ENCODE results near the gene EID3. TPM values are rescaled to one million over a fixed set of nuclear protein-coding genes. Genes with fewer than 3 reads are reported as not detected.

EID3 gene
- polyA plus RNA-seq, 1 donor = 1.4 TPM

- DNase-seq (ENCODE audit: low read depth) = no peak
Measured at GRCh38 chr12:104337030-104337558, 33.6 kb downstream of the EID3 start.

- no peak for DNase-seq (ENCODE audit: low read depth)
Measured at GRCh38 chr12:104339663-104340062, 36.1 kb downstream of the EID3 start.

GRCh38 chr12:104340177-104340576, 36.6 kb downstream of the EID3 start:
- DNase-seq (ENCODE audit: low read depth) = no peak

- no peak for DNase-seq (ENCODE audit: low read depth)
Measured at GRCh38 chr12:104340925-104341611, 37.5 kb downstream of the EID3 start.

DNA sequence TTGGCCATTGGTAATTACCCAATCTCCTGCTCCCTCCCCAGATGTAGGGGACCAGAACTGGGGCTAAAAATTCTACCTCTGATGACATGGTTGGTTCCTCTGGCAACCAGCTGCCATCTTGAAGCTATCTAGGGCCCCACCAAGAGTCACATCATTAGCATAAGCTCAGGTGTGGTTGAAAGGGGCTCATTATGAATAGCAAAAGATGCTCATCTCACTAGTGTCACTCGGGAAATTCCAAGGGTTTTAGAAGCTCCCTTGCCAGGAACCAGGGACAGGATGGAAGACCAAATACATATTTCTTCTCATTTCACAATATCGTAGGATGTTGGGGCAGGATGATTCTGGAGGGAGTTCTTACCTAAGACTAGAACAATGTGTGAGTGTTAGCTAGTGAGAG, 38.6 kb downstream of the EID3 start:
- DNase-seq (ENCODE audit: low read depth) = no peak

- no peak for DNase-seq (ENCODE audit: low read depth)
Measured at GRCh38 chr12:104342635-104343249, 39.2 kb downstream of the EID3 start.

GRCh38 chr12:104344682-104345081, 41.1 kb downstream of the EID3 start:
- DNase-seq (ENCODE audit: low read depth) = no peak

- DNase-seq (ENCODE audit: low read depth) = no peak
Measured at GRCh38 chr12:104345234-104346066, 41.9 kb downstream of the EID3 start.

GRCh38 chr12:104347374-104348075, 44.0 kb downstream of the EID3 start:
- DNase-seq (ENCODE audit: low read depth) = no peak

DNA sequence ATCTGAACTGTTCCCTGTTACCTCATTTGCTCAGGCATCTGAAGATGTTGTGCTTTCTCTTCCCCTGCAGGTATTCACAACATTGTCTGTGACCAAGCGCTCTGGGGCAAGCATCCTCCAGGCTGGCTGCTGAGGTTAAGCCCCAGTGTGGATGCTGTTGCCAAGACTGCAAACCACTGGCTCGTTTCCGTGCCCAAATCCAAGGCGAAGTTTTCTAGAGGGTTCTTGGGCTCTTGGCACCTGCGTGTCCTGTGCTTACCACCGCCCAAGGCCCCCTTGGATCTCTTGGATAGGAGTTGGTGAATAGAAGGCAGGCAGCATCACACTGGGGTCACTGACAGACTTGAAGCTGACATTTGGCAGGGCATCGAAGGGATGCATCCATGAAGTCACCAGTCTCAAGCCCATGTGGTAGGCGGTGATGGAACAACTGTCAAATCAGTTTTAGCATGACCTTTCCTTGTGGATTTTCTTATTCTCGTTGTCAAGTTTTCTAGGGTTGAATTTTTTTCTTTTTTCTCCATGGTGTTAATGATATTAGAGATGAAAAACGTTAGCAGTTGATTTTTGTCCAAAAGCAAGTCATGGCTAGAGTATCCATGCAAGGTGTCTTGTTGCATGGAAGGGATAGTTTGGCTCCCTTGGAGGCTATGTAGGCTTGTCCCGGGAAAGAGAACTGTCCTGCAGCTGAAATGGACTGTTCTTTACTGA, 44.9 kb downstream of the EID3 start:
- no peak for DNase-seq (ENCODE audit: low read depth)

DNA sequence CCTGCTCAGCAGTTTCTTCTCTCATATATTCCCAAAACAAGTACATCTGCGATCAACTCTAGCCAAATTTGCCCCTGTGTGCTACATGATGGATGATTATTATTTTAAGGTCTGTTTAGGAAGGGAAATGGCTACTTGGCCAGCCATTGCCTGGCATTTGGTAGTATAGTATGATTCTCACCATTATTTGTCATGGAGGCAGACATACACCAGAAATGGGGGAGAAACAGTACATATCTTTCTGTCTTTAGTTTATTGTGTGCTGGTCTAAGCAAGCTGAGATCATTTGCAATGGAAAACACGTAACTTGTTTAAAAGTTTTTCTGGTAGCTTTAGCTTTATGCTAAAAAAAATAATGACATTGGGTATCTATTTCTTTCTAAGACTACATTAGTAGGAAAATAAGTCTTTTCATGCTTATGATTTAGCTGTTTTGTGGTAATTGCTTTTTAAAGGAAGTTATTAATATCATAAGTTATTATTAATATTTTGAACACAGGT, 45.5 kb downstream of the EID3 start:
- no peak for DNase-seq (ENCODE audit: low read depth)

DNA sequence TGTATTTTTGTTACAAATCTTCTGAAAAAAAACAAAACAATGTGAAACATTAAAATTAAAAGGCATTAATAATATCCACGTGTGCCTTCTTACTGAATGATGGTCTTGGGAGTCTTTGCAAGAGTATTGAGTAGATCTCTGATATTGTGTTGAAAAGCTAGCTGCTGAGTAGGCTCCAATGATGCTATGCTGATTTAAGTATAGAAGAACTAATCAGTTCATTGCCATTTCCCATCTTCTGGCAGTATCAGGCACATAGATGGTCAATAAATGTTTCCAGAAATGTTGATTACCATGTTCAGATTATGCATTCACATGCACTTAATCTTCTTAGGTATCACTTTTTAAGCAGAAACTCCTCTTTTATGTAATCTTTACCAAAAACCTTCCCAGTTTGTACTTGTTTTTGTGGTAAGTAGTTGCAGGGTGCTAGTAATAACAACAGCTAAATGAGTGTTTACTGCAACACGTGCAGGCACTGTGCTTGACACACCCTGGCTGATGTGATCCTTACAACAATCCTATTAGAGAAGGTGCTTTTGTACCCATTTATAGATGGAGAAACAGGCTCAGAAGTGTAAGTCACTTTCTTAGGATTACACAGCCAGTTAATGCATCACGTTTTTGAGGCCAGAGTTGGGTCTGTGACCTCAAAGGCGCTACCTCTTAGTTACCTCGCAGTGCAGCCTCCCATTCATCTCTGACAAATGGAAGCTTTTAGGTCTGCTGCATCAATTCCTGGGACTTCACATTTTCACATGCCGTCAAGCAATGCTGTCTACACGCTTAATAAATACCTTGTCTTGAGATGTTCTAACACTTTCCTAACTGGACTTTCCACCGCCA, 46.9 kb downstream of the EID3 start:
- no peak for DNase-seq (ENCODE audit: low read depth)

DNA sequence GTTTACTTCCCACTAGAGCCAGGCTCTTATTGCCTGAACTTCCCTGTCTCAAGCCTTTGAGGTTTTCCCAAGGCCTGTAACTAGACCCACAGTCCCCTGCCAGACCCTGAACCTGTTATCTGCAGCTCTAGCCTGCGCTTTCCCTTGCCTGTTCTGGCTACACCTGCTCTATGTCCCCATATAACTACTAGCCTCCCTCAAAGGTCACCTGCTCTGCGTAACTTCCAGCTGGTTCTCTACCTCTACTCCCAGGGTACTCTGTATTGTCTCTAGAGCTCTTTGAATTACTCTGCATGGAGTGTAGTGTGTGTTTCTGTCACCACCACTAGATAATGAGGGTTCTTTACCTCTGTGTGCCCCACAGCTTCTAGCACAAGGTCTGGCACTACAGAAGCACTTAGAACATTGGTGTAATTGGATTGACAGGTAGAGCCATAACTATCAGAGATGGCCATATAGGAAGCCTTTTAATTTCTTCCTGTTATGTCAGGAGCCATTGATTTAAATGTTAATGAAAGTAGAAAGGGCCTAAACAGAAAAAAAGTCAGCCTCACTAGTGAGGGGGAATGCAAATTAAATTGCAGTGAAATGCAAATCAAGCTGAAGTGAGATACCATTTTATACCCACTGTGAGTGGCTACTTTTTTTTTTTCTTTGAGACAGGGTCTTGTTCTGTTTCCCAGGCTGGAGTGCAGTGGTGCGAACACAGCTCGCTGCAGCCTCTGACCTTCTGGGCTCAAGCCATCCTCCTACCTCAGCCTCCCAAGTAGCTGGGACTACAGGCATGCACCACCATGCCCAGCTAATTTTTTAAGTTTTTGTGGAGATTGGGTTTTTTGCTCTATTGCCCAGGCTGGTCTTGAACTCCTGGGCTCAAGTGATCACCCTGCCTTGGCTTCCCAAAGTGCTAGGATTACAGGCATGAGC, 47.8 kb downstream of the EID3 start:
- no peak for DNase-seq (ENCODE audit: low read depth)

- DNase-seq (ENCODE audit: low read depth) = no peak
Measured at GRCh38 chr12:104352106-104352713, 48.7 kb downstream of the EID3 start.

GRCh38 chr12:104353012-104353981, 49.8 kb downstream of the EID3 start:
- DNase-seq (ENCODE audit: low read depth) = no peak

GRCh38 chr12:104354167-104354867, 50.8 kb downstream of the EID3 start:
- no peak for DNase-seq (ENCODE audit: low read depth)

All from forelimb muscle (tissue), 1 donor.